Esophagus squamous epithelium (tissue), 4 donors: Measurements from ENCODE around the gene ALOX5.

ENCODE experiments used
- CTCF ChIP-seq, 6 experiments: fragments of 450-650 bp in 4 of 6; fragments of 200-600 bp in 2 of 6; sonication (generic) in 2 of 6; IDR thresholded peaks; one replicate each; pipeline ENCODE4 v1.5.1; 2016 to 2019; ENCODE audit warnings: antibody characterized with exemption in 6 of 6, mild to moderate bottlenecking in 4 of 6, moderate library complexity in 4 of 6
- POLR2A ChIP-seq, 4 donors: fragments of 450-650 bp; IDR thresholded peaks; one replicate each; pipeline ENCODE4 v1.6.1; 2017; ENCODE audit warnings: antibody characterized with exemption in 4 of 4, mild to moderate bottlenecking in 4 of 4, moderate library complexity in 3 of 4

- TF ChIP-seq POLR2A (IDR thresholded peaks at IDR 0.05) (no peak), CTCF (IDR thresholded peaks at IDR 0.05) (no peak)
Observed at GRCh38 chr10:45453639-45454255, 79.7 kb downstream of the ALOX5 start.
